A673 (cell line): ENCODE results near the gene EXOC4. TPM values are rescaled to one million over a fixed set of nuclear protein-coding genes. Genes with fewer than 3 reads are reported as not detected.

Source experiments
- BruUV-seq: library from RNA; stranded (reverse); fragments of 400-500 nt; replicated peaks from 2 replicates; lab custom pipeline; 2021; lab: Mats Ljungman, UMichigan
- CTCF ChIA-PET: fragments of 300-600 bp; sonication (Branson Sonifier 250); formaldehyde crosslinking; loops from one replicate; lab custom pipeline; 2022; ENCODE audit warnings: antibody characterized with exemption; lab: Charles Lee
- POLR2A ChIA-PET: fragments of 300-600 bp; sonication (Branson Sonifier 250); formaldehyde crosslinking; loops from one replicate; lab custom pipeline; 2022; ENCODE audit warnings: antibody characterized with exemption; ENCODE audit not compliant: low non-redundant PET; lab: Charles Lee
- DNase-seq: peaks from one replicate; pipeline ENCODE4 v3.0.0-alpha.2; 2015; ENCODE audit warnings: low spot score
- H3K27ac ChIP-seq: fragments of 200-600 bp; sonication (generic); 2 replicates; pipeline ENCODE4 v1.5.1; 2016; ENCODE audit warnings: mixed run types, low read depth, mild to moderate bottlenecking, mixed read lengths, antibody characterized with exemption, low read length; ENCODE audit not compliant: poor library complexity, severe bottlenecking
- H3K27me3 ChIP-seq: fragments of 200-600 bp; sonication (generic); replicated peaks from 2 replicates; pipeline ENCODE4 v1.6.1; 2017; ENCODE audit warnings: mixed run types, low read depth, mild to moderate bottlenecking, mixed read lengths, antibody characterized with exemption, low read length; ENCODE audit not compliant: insufficient read depth, poor library complexity
- H3K36me3 ChIP-seq: fragments of 200-600 bp; sonication (generic); 2 replicates; pipeline ENCODE4 v1.6.1; 2016; ENCODE audit warnings: mixed run types, mild to moderate bottlenecking, mixed read lengths, antibody characterized with exemption, low read length; ENCODE audit not compliant: insufficient read depth, poor library complexity, severe bottlenecking
- H3K4me1 ChIP-seq: fragments of 200-600 bp; sonication (generic); 2 replicates; pipeline ENCODE4 v1.6.1; 2017; ENCODE audit warnings: mixed run types, mild to moderate bottlenecking, mixed read lengths, antibody characterized with exemption, low read length; ENCODE audit not compliant: insufficient read depth, poor library complexity, severe bottlenecking
- H3K4me3 ChIP-seq: fragments of 200-600 bp; sonication (generic); 2 replicates; pipeline ENCODE4 v1.5.1; 2016; ENCODE audit warnings: low read depth, mixed run types, mild to moderate bottlenecking, mixed read lengths, low read length; ENCODE audit not compliant: poor library complexity, severe bottlenecking
- H3K9me3 ChIP-seq: fragments of 200-600 bp; sonication (generic); 2 replicates; pipeline ENCODE4 v1.6.1; 2016; ENCODE audit warnings: mixed run types, low read depth, mild to moderate bottlenecking, mixed read lengths, antibody characterized with exemption, low read length; ENCODE audit not compliant: poor library complexity, severe bottlenecking
- EZH2 ChIP-seq: fragments of 200-600 bp; sonication (generic); IDR thresholded peaks from 2 replicates; pipeline ENCODE4 v1.6.1; 2017; ENCODE audit warnings: borderline replicate concordance, low read depth, mild to moderate bottlenecking, mixed read lengths, antibody characterized with exemption, low read length; ENCODE audit not compliant: poor library complexity, severe bottlenecking
- intact Hi-C: fragments of 100-400 bp; cut with micrococcal nuclease; formaldehyde crosslinking; loops from one replicate; pipeline ENCODE4 v1.10.0; 2022; ENCODE audit not compliant: unreplicated experiment
- total RNA-seq: library from RNA; stranded (reverse); gene quantifications from 2 replicates; pipeline ENCODE4 v1.2.3, GENCODE V29; 2021
- TF ChIP-seq, protein P1 (sequence below): fragments of 300-800, 200-600 bp; sonication (generic); conservative IDR thresholded peaks from 2 replicates; pipeline ENCODE4 v1.5.1; 2017; ENCODE audit warnings: low read depth, mild to moderate bottlenecking, antibody characterized with exemption, low read length, moderate library complexity, mixed read lengths

The EXOC4 gene
- total RNA-seq, 1 experiment from 2014 or later = 66.1 TPM

DNA sequence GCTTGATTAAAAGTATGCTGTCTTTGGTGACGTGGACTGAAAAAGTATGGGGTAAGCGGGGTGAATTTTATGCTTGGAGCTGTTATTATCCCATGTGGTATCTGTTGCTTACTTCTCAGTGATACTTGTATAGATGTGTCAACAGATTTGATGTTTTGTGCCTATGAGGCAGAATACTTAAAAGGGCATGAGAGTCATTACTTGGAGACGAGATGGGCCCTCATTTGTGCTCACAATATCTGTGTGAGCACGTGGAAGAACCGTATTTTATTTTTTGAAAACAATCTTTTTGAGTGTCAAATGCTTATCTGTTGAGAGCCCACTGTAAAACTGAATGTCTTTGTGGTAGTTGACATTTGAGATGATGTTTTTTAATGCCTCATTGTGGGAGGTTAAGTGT is 281.9 kb downstream of the EXOC4 start:
- no peak for DNase-seq
- Histone ChIP-seq H3K27me3 (no peaks in the 10 kb centered on the region), H3K9me3 (no peaks in the 10 kb centered on the region), H3K36me3 (no peaks in the 10 kb centered on the region), H3K4me1 (peaks cover 3% of the 10 kb centered on the region), H3K27ac (no peak overlapping the region), H3K4me3 (no peak overlapping the region)
- ChIA-PET CTCF (no interaction called here), POLR2A (interaction anchor here (0.5 kb wide), 1 partner anchor 99 kb away, joined by 6 read pairs; no protein-coding TSS in a partner anchor)
- TF ChIP-seq, protein P1, sequence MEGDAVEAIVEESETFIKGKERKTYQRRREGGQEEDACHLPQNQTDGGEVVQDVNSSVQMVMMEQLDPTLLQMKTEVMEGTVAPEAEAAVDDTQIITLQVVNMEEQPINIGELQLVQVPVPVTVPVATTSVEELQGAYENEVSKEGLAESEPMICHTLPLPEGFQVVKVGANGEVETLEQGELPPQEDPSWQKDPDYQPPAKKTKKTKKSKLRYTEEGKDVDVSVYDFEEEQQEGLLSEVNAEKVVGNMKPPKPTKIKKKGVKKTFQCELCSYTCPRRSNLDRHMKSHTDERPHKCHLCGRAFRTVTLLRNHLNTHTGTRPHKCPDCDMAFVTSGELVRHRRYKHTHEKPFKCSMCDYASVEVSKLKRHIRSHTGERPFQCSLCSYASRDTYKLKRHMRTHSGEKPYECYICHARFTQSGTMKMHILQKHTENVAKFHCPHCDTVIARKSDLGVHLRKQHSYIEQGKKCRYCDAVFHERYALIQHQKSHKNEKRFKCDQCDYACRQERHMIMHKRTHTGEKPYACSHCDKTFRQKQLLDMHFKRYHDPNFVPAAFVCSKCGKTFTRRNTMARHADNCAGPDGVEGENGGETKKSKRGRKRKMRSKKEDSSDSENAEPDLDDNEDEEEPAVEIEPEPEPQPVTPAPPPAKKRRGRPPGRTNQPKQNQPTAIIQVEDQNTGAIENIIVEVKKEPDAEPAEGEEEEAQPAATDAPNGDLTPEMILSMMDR = no peak
- no peak for TF ChIP-seq EZH2
- intact Hi-C loops = no loop called here
- no TSS peak for BruUV-seq

DNA sequence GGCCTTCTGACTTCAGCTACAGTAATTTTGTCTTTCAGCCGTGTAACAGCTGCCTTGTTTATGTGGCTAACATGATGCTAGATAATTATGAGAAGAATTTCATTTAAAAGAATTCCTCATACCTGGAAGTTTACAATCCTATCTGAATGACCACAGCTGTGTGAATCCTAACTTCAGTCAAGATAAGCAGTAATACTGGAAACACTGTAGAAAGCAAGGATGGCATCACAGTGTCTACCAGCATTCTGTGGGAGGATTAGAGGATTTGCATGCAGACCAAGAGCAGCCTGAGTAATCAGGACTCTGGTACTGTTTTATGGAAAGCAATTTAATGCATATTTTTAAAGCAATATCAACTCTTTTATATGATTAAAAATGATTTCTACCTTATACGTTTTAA is 282.4 kb downstream of the EXOC4 start:
- Histone ChIP-seq H3K9me3 (no peaks in the 10 kb centered on the region), H3K27ac (no peak overlapping the region), H3K4me3 (no peak overlapping the region), H3K27me3 (no peaks in the 10 kb centered on the region), H3K36me3 (no peaks in the 10 kb centered on the region), H3K4me1 (peaks cover 3% of the 10 kb centered on the region)
- no peak for DNase-seq
- POLR2A ChIA-PET = no interaction called here
- intact Hi-C loops = no loop called here
- TF ChIP-seq, protein P1 = no peak
- no peak for TF ChIP-seq EZH2
- CTCF ChIA-PET = no interaction called here
- no TSS peak for BruUV-seq

DNA sequence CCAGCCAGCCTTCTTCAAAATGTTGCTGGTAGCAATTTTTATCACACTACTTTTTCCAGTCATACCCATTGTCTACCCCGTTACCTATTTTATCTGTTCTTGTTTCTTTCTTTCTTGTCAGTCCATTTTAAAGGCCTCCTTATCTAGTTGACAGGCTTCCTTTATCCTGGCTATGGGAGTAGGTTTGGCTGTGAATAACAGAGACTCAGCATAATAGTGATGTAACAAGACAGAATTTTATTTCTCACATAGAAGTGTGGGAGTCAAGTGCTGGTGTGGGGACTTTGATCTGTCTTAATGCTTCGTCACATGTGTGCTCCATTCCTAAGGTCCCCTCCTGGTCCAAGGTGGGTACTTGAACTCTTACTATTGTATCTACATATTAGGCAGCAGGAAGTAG is 283.6 kb downstream of the EXOC4 start:
- Histone ChIP-seq H3K4me1 (no peaks in the 10 kb centered on the region), H3K27me3 (no peaks in the 10 kb centered on the region), H3K9me3 (no peaks in the 10 kb centered on the region), H3K4me3 (no peak overlapping the region), H3K36me3 (no peaks in the 10 kb centered on the region), H3K27ac (no peak overlapping the region)
- DNase-seq = no peak
- POLR2A ChIA-PET = no interaction called here
- BruUV-seq = no TSS peak
- intact Hi-C loops = no loop called here
- CTCF ChIA-PET = no interaction called here
- no peak for TF ChIP-seq EZH2
- TF ChIP-seq, protein P1 = no peak
